ENCODE data around the gene GMDS. TPM values are rescaled to one million over a fixed set of nuclear protein-coding genes. Genes with fewer than 3 reads are reported as not detected.

The GMDS gene
- total and polyA plus RNA-seq, 2 of the 4 experiments (the other 2 are of a cell fraction) = 7.3 to 21.9 TPM

DNA sequence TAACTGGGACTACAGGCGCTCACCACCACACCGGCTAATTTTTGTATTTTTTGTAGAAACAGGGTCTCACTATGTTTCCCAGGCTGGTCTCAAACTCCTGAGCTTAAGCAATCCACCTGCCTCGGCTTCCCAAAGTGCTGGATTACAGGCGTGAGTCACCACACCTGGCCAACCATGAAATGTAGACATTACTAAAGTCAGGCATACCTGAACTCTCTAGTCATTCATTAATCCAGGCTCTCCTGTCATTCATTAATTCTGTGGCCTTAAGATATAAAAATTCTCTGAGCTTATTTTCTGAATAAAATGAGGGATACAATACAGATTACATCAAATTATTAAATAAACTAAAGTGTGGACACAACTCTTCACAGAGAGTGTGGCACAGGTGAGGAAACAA, 159.7 kb downstream of the GMDS start:
- no peak overlapping the region for H2BK5ac ChIP-seq (ENCODE audit: low read depth, low read length, poor library complexity, severe bottlenecking)
- no peaks in the 10 kb centered on the region for H3K79me1 ChIP-seq (ENCODE audit: low read depth in 1 of 2, low read length in 2 of 2)
- no peak overlapping the region for H2AK9ac ChIP-seq (replicated peaks; ENCODE audit: low read depth, low read length, poor library complexity)
- H4K91ac ChIP-seq (ENCODE audit: insufficient read depth, low read depth, low read length) = no peak overlapping the region
- no peak overlapping the region for H3K18ac ChIP-seq (ENCODE audit: low read depth, low read length)
- H3K9me3 ChIP-seq (ENCODE audit: control insufficient read depth, insufficient read depth, low read length) = no peaks in the 10 kb centered on the region
- BruUV-seq (replicated peaks) = no TSS peak
- H4K20me1 ChIP-seq (ENCODE audit: insufficient read depth, low read length) = no peaks in the 10 kb centered on the region
- H4K5ac ChIP-seq (ENCODE audit: low read depth, low read length) = no peak overlapping the region
- DNase-seq (no peak), ATAC-seq (ENCODE audit: low read depth) (no peak)
- no peak overlapping the region for H2BK15ac ChIP-seq (ENCODE audit: low read depth, low read length)
- intact Hi-C loops (cut with micrococcal nuclease) (loop anchor here (5.0 kb wide), 1 partner anchor 63 kb away; no protein-coding TSS in a partner anchor), in situ Hi-C loops (cut with MboI; ENCODE audit: low sequenced_read_pairs) (no loop called here), dilution Hi-C loops (cut with HindIII; ENCODE audit: low sequenced_read_pairs, unreplicated experiment) (no loop called here)
- no peak overlapping the region for H2BK120ac ChIP-seq (ENCODE audit: low read depth, low read length)
- no peak overlapping the region for H2BK20ac ChIP-seq (ENCODE audit: low read depth, low read length)
- no peaks in the 10 kb centered on the region for H3K9me1 ChIP-seq (ENCODE audit: insufficient read depth, low read length)
- no peaks in the 10 kb centered on the region; the same call in 1 of the 2 replicates for H3K36me3 ChIP-seq (ENCODE audit: control insufficient read depth, insufficient read depth, low read length)
- no peak overlapping the region for H3K23ac ChIP-seq (ENCODE audit: low read depth, low read length)
- H3K14ac ChIP-seq (replicated peaks; ENCODE audit: low read depth, low read length) = no peak overlapping the region
- no peak overlapping the region for H3K27ac ChIP-seq (ENCODE audit: insufficient read depth, low read length)
- 80% methylated on average over 1 of the region's 4 CpGs; no CpG with 5 or more reads in 1 of the 2 experiments for WGBS, 2 experiments (ENCODE audit: extremely low coverage in 2 of 2, insufficient read length in 1 of 2)
- H2AK5ac ChIP-seq (ENCODE audit: low read depth, low read length) = no peak overlapping the region
- no peak overlapping the region for H3K4ac ChIP-seq (ENCODE audit: low read depth, low read length)
- TF ChIP-seq BHLHE40 (IDR thresholded peaks at IDR 0.05; ENCODE audit: low read depth, low read length) (no peak), CHD1 (IDR thresholded peaks at IDR 0.05; ENCODE audit: low read depth, low read length) (no peak)
- TF ChIP-seq, protein P1, sequence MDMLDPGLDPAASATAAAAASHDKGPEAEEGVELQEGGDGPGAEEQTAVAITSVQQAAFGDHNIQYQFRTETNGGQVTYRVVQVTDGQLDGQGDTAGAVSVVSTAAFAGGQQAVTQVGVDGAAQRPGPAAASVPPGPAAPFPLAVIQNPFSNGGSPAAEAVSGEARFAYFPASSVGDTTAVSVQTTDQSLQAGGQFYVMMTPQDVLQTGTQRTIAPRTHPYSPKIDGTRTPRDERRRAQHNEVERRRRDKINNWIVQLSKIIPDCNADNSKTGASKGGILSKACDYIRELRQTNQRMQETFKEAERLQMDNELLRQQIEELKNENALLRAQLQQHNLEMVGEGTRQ (IDR thresholded peaks at IDR 0.05; ENCODE audit: low read depth, low read length) = no peak
- no peak overlapping the region for H2AFZ ChIP-seq (replicated peaks; ENCODE audit: low read length, poor library complexity)
- CTCF ChIA-PET = no interaction called here
- no peak overlapping the region for H4K8ac ChIP-seq (ENCODE audit: low read depth in 2 of 2, low read length in 2 of 2)
- H3K56ac ChIP-seq (ENCODE audit: extremely low read depth, insufficient read depth, low read length) = no peak overlapping the region
- H3K4me2 ChIP-seq (ENCODE audit: low read depth, low read length) = no peak overlapping the region
- no peaks in the 10 kb centered on the region for H3K27me3 ChIP-seq (ENCODE audit: control insufficient read depth, insufficient read depth, low read length)
- H3K4me1 ChIP-seq (ENCODE audit: control insufficient read depth, insufficient read depth, low read length) = no peaks in the 10 kb centered on the region
- POLR2A ChIA-PET (ENCODE audit: unreplicated experiment) = no interaction called here
- no peak overlapping the region for H3K4me3 ChIP-seq (ENCODE audit: insufficient read depth, low read depth, low read length)
- no peak overlapping the region for H3K9ac ChIP-seq (ENCODE audit: low read depth, low read length)
